ENCODE measurements around the gene PRKCSH.
"Not testable (repeated sequence)": the region's sequence is repeated elsewhere in the genome, so short reads cannot be mapped to it uniquely, and the experiment has no call there.

Gene PRKCSH

DNA sequence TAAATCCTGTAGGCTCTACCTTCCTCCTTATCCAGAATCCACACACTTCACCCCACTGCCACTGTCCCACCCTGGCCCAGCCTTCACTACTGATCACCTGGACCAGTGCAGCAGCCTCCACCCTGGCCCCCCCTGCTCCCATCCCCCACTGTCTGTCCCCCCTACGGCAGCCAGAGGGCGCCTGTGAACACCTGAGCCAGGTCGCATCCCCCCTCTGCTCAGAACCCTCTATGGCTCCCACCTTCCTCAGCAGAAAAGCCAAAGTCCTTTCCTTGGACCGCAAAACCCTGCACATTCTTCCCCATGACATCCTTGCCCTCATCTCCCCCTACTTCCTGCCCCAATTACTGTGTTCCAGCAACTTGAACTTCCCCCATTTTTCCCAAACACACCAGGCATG is 24.8 kb downstream of the PRKCSH start:
- no peak for DNase-seq (ENCODE audit: low read depth)
- TF ChIP-seq CTCF (IDR thresholded peaks at IDR 0.05; ENCODE audit: insufficient read depth, low read depth, low read length, missing control alignments), result peak; percentile 45
- no peak overlapping the region for H3K4me3 ChIP-seq (ENCODE audit: low read depth, low read length)

GRCh38 chr19:11461453-11461852 is 26.0 kb downstream of the PRKCSH start:
- DNase-seq (ENCODE audit: low read depth), result no peak
- no peak overlapping the region for H3K4me3 ChIP-seq (ENCODE audit: low read depth, low read length)
- TF ChIP-seq CTCF (IDR thresholded peaks at IDR 0.05; ENCODE audit: insufficient read depth, low read depth, low read length, missing control alignments), result no peak

- no peak for DNase-seq (ENCODE audit: low read depth)
- no peak for TF ChIP-seq CTCF (IDR thresholded peaks at IDR 0.05; ENCODE audit: insufficient read depth, low read depth, low read length, missing control alignments)
- no peak overlapping the region for H3K4me3 ChIP-seq (ENCODE audit: low read depth, low read length)
These were observed 28.0 kb downstream of the PRKCSH start for GRCh38 chr19:11463391-11463790.

- H3K4me3 ChIP-seq (ENCODE audit: low read depth, low read length), result no peak overlapping the region
- TF ChIP-seq CTCF (IDR thresholded peaks at IDR 0.05; ENCODE audit: insufficient read depth, low read depth, low read length, missing control alignments), result no peak
- DNase-seq (ENCODE audit: low read depth), result no peak
These were observed 29.2 kb downstream of the PRKCSH start for GRCh38 chr19:11464333-11465265.

GRCh38 chr19:11465600-11465999 is 30.2 kb downstream of the PRKCSH start:
- H3K4me3 ChIP-seq (ENCODE audit: low read depth, low read length), result no peak overlapping the region
- no peak for TF ChIP-seq CTCF (IDR thresholded peaks at IDR 0.05; ENCODE audit: insufficient read depth, low read depth, low read length, missing control alignments)
- no peak for DNase-seq (ENCODE audit: low read depth)

- not testable (repeated sequence) for DNase-seq (ENCODE audit: low read depth); H3K4me3 ChIP-seq (ENCODE audit: low read depth, low read length)
These were observed 32.9 kb downstream of the PRKCSH start for GRCh38 chr19:11468266-11468845.

- no peak for TF ChIP-seq CTCF (IDR thresholded peaks at IDR 0.05; ENCODE audit: insufficient read depth, low read depth, low read length, missing control alignments)
- H3K4me3 ChIP-seq (ENCODE audit: low read depth, low read length), result no peak overlapping the region
- DNase-seq (ENCODE audit: low read depth), result no peak
These were observed 38.3 kb downstream of the PRKCSH start for GRCh38 chr19:11473725-11474124.

DNA sequence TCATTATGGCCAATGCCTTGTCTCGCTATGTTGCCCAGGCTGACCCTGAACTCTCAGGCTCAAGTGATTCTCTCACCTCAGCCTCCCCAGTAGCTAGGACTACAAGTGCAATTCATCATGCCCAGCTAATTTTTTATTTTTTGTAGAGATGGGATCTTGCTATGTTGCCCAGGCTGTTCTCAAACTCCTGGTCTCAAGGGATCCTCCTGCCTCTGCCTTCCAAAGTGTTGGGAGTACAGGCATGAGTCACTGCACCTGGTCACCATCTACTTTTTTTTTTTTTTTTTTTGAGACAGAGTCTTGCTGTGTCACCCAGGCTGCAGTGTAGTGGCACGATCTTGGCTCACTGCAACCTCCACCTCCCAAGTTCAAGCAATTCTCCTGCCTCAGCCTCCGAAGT is 39.9 kb downstream of the PRKCSH start:
- H3K4me3 ChIP-seq (ENCODE audit: low read depth, low read length); DNase-seq (ENCODE audit: low read depth): not testable (repeated sequence)

Measured in GM12865 (cell line).